H1 (cell line): Measurements from ENCODE around the gene UBE2O. TPM values are rescaled to one million over a fixed set of nuclear protein-coding genes. Genes with fewer than 3 reads are reported as not detected.

Source experiments
- TEAD4 ChIP-seq: IDR thresholded peaks from 2 replicates; pipeline ENCODE4 v1.6.1; 2012; ENCODE audit warnings: low read depth, low read length, inconsistent platforms, mixed read lengths
- polyA plus RNA-seq, 7 experiments: library from polyadenylated mRNA; depleted of rRNA in 3 of 7; stranded (reverse) in 5 of 7; unstranded in 2 of 7; fragments of >200 nt in 5 of 7; fragments of 200-250 nt in 2 of 7; gene quantifications; 1 replicate in 5 of 7; 2 replicates in 1 of 7; 4 replicates in 1 of 7; pipeline versions ENCODE4 v1.2.1 to v1.2.3, GENCODE V29; 2011 to 2013; ENCODE audit warnings: missing spikeins in 2 of 7, mixed read lengths in 2 of 7
- total RNA-seq: library from RNA; stranded (reverse); fragmentation: NEBNext Ultra II Directional; extraction: Animal tissue kit (Norgen Biotek cat#: 25700); gene quantifications from 2 replicates; pipeline ENCODE4 v1.2.1, GENCODE V29; 2021
- TF ChIP-seq, protein P1 (sequence below): IDR thresholded peaks from 2 replicates; pipeline ENCODE4 v1.6.1; 2012; ENCODE audit warnings: inconsistent platforms

UBE2O gene
- total and polyA plus RNA-seq, 2 of the 8 experiments (the other 6 are each of a cell fraction or from before 2014, with no cell fraction given) = 24.4 to 63.0 TPM

- TF ChIP-seq TEAD4 = 0 out of 2 replicates have a peak, but pooled peaks have one; percentile 2
- TF ChIP-seq, protein P1, sequence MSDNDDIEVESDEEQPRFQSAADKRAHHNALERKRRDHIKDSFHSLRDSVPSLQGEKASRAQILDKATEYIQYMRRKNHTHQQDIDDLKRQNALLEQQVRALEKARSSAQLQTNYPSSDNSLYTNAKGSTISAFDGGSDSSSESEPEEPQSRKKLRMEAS = peak; percentile 22
- TF ChIP-seq, all 59 proteins: peak for 20
These were observed 99.2 kb downstream of the UBE2O start, which contains the start of gene PRPSAP1 (continued) for GRCh38 chr17:76353599-76354316.
